Spleen (tissue), 11 donors: ENCODE measurements around the gene AGAP2. TPM values are rescaled to one million over a fixed set of nuclear protein-coding genes. Genes with fewer than 3 reads are reported as not detected.
A peak's percentile ranks its signal among the peaks of the same experiment; 100 is the strongest.

ENCODE experiments used
- DNase-seq: peaks from one replicate; pipeline ENCODE4 v3.0.0-alpha.2; 2020
- H3K27ac ChIP-seq, 8 donors: fragments of 200-600 bp; sonication (generic) in 7 of 8; 1 replicate in 4 of 8; 2 replicates in 4 of 8; pipeline versions ENCODE4 v1.5.0 to v1.8.0; 2016 to 2021; ENCODE audit warnings: inconsistent platforms in 4 of 8, mild to moderate bottlenecking in 4 of 8, moderate library complexity in 1 of 8
- H3K27me3 ChIP-seq, 7 donors: fragments of 200-600 bp; sonication (generic) in 6 of 7; replicated peaks in 1 of 7; 1 replicate in 4 of 7; 2 replicates in 3 of 7; pipeline versions ENCODE4 v1.5.0 to v1.8.0; 2016 to 2021; ENCODE audit warnings: inconsistent platforms in 3 of 7, mild to moderate bottlenecking in 1 of 7
- H3K36me3 ChIP-seq, 6 donors: fragments of 200-600 bp; sonication (generic) in 5 of 6; 1 replicate in 4 of 6; 2 replicates in 2 of 6; pipeline versions ENCODE4 v1.5.0 to v1.8.0; 2016 to 2021; ENCODE audit warnings: inconsistent platforms in 2 of 6
- H3K4me1 ChIP-seq, 6 donors: fragments of 200-600 bp; sonication (generic) in 5 of 6; 1 replicate in 3 of 6; 2 replicates in 3 of 6; pipeline versions ENCODE4 v1.5.0 to v1.8.0; 2016 to 2021; ENCODE audit warnings: inconsistent platforms in 3 of 6
- H3K4me3 ChIP-seq, 8 donors: fragments of 200-600 bp; sonication (generic) in 7 of 8; 1 replicate in 4 of 8; 2 replicates in 4 of 8; pipeline versions ENCODE4 v1.5.0 to v1.8.0; 2016 to 2021; ENCODE audit warnings: inconsistent platforms in 4 of 8, mild to moderate bottlenecking in 4 of 8, moderate library complexity in 2 of 8
- H3K9me3 ChIP-seq, 8 donors: fragments of 200-600 bp; sonication (generic) in 7 of 8; 1 replicate in 4 of 8; 2 replicates in 4 of 8; pipeline versions ENCODE4 v1.5.0 to v1.8.0; 2016 to 2021; ENCODE audit warnings: inconsistent platforms in 4 of 8
- CTCF ChIP-seq, 11 experiments: fragments of 200-600 bp in 7 of 11; fragments of 450-650 bp in 4 of 11; sonication (generic) in 4 of 11; IDR thresholded peaks in 8 of 11; conservative IDR thresholded peaks in 3 of 11; 1 replicate in 7 of 11; 2 replicates in 4 of 11; pipeline versions ENCODE4 v1.4.0 to v1.8.0; 2016 to 2021; ENCODE audit warnings: antibody characterized with exemption in 11 of 11, inconsistent platforms in 4 of 11, mild to moderate bottlenecking in 1 of 11
- POLR2A ChIP-seq, 3 donors: fragments of 450-650 bp; IDR thresholded peaks; one replicate each; pipeline ENCODE4 v1.5.1; 2017; ENCODE audit warnings: antibody characterized with exemption in 3 of 3, mild to moderate bottlenecking in 1 of 3
- POLR2AphosphoS5 ChIP-seq, 3 donors: sonication (generic); formaldehyde crosslinking; IDR thresholded peaks; one replicate each; pipeline ENCODE4 v1.5.1; 2017; ENCODE audit warnings: antibody characterized with exemption in 3 of 3
- WGBS, 5 donors: extraction: QIAGEN DNeasy Blood & Tissue Kit in 3 of 5; methylation state at CpG; one replicate each; pipeline versions ENCODE4 v1.1.5 to v1.1.7; 2013 to 2018; 5-methylcytosine and 5-hydroxymethylcytosine counted together
- intact Hi-C: fragments of 100-400 bp; cut with DNase I; formaldehyde crosslinking; loops from one replicate; pipeline ENCODE4 v1.15.0; 2023; ENCODE audit warnings: low total_unique reads
- polyA plus RNA-seq, 3 donors: library from polyadenylated mRNA; stranded (reverse); fragments of 200-250 nt; gene quantifications; one replicate each; pipeline ENCODE4 v1.2.1, GENCODE V29; 2013
- total RNA-seq, 7 donors: library from RNA; depleted of rRNA in 3 of 7; stranded (reverse); fragments of >200 nt in 3 of 7; fragmentation: NEBNext Ultra II Directional in 4 of 7; extraction: Animal tissue kit (Norgen Biotek cat#: 25700) in 4 of 7; gene quantifications; one replicate each; pipeline versions ENCODE4 v1.1.0 to v1.2.1, GENCODE V29; 2016 to 2021
- donor health status: healthy with polysubstance abuse.
- donor health status: DM: no; HTN: no; CAD: no; lungs with moderate emphysema.
- donor health status: DM: no; HTN: no; CAD: no.
- donor health status: Bipolar disorder and iron deficiency.
- donor health status: healthy.
- donor health status: DM: no; HTN: no; CAD: no.
- donor health status: DM: yes; HTN: yes; CAD: no.

The AGAP2 gene
- total and polyA plus RNA-seq, 10 donors, result 5.5 to 21.8 (median 19.2) TPM

GRCh38 chr12:57780284-57780897 lies 41.8 kb upstream of the AGAP2 start:
- TF ChIP-seq POLR2AphosphoS5 (IDR thresholded peaks at IDR 0.05) (no peak), POLR2A (IDR thresholded peaks at IDR 0.05) (no peak), CTCF (IDR thresholded peaks at IDR 0.05 in 8 of 11, conservative IDR thresholded peaks at IDR 0.05 in 3 of 11) (no peak)
- WGBS, 5 donors, result 83 to 94% (median 86%) methylated on average over 4 of the region's 4 CpGs
- intact Hi-C loops, result no loop called here

GRCh38 chr12:57779736-57780135 lies 41.2 kb upstream of the AGAP2 start:
- intact Hi-C loops, result no loop called here
- TF ChIP-seq POLR2A (IDR thresholded peaks at IDR 0.05) (no peak), CTCF (IDR thresholded peaks at IDR 0.05 in 8 of 11, conservative IDR thresholded peaks at IDR 0.05 in 3 of 11) (no peak), POLR2AphosphoS5 (IDR thresholded peaks at IDR 0.05) (no peak)
- Histone ChIP-seq H3K4me3 (no peak overlapping the region), H3K27ac (no peak overlapping the region), H3K27me3 (no peaks in the 10 kb centered on the region), H3K4me1 (peaks cover 14 to 56% (median 41%) of the 10 kb centered on the region in 6 donors), H3K9me3 (no peaks in the 10 kb centered on the region), H3K36me3 (peaks cover 0 to 10% (median 0%) of the 10 kb centered on the region in 6 donors)
- DNase-seq, result no peak
- WGBS, 5 donors, result 66 to 92% (median 78%) methylated on average over 1 of the region's 1 CpG

More at GRCh38 chr12:57780284-57780897, 41.8 kb upstream of the AGAP2 start:
- Histone ChIP-seq H3K9me3 (no peaks in the 10 kb centered on the region), H3K4me1 (peaks cover 14 to 57% (median 41%) of the 10 kb centered on the region in 6 donors), H3K27ac (peak overlapping the region in 4 of 8 donors; percentile 33 to 86 (median 84)), H3K36me3 (peaks cover 0 to 16% (median 4%) of the 10 kb centered on the region in 6 donors), H3K27me3 (no peaks in the 10 kb centered on the region), H3K4me3 (no peak overlapping the region)
- DNase-seq, result no peak

- WGBS, 5 donors, result 91 to 94% (median 93%) methylated on average over 7 of the region's 7 CpGs
- DNase-seq, result no peak
Observed at GRCh38 chr12:57777911-57778310, 39.4 kb upstream of the AGAP2 start.

More at GRCh38 chr12:57777911-57778310, 39.4 kb upstream of the AGAP2 start:
- Histone ChIP-seq H3K36me3 (no peaks in the 10 kb centered on the region), H3K4me1 (peaks cover 0 to 50% (median 33%) of the 10 kb centered on the region in 6 donors), H3K27me3 (no peaks in the 10 kb centered on the region), H3K4me3 (no peak overlapping the region), H3K27ac (no peak overlapping the region), H3K9me3 (no peaks in the 10 kb centered on the region)
- TF ChIP-seq POLR2AphosphoS5 (IDR thresholded peaks at IDR 0.05) (no peak), CTCF (IDR thresholded peaks at IDR 0.05 in 8 of 11, conservative IDR thresholded peaks at IDR 0.05 in 3 of 11) (no peak), POLR2A (IDR thresholded peaks at IDR 0.05) (no peak)
- intact Hi-C loops, result no loop called here
